Body of pancreas (tissue), 4 donors: ENCODE measurements around the gene CARS2.

Source experiments
- CTCF ChIP-seq, 7 experiments: fragments of 450-650 bp in 4 of 7; fragments of 200-600 bp in 3 of 7; sonication (generic) in 3 of 7; IDR thresholded peaks; one replicate each; pipeline ENCODE4 v1.5.1; 2016 to 2019; ENCODE audit warnings: antibody characterized with exemption in 7 of 7
- POLR2A ChIP-seq, 3 donors: fragments of 450-650 bp; IDR thresholded peaks; one replicate each; pipeline ENCODE4 v1.6.1; 2016; ENCODE audit warnings: antibody characterized with exemption in 3 of 3, mild to moderate bottlenecking in 2 of 3

- no peak for TF ChIP-seq CTCF (IDR thresholded peaks at IDR 0.05)
- TF ChIP-seq POLR2A (IDR thresholded peaks at IDR 0.05), result no peak
Observed at GRCh38 chr13:110662777-110663443, 43.0 kb downstream of the CARS2 start.
